Fibroblast of skin of back (primary cell): ENCODE results near the gene RIOK1.

Experiments
- DNase-seq: peaks from one replicate; pipeline ENCODE4 v3.0.0-alpha.2; 2013

RIOK1 gene

DNA sequence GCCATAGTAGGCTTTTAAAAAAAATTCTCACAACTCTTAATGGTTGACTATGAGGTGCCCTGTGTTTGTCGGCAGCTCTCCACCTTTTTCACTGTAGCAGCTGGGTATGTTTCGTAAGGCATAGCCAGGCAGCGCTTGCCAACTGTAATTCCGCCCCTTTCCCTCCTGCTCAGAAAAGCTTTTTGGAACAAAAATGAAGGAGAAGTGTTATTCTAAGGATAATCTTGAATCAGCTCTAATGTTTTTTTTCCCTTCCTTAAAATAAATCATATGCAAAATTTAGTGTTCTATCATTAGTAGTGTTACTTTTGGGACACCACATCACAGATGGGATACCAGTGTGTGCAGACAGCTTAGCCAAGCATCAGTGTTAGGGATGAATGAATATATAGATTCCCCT is 21.2 kb downstream of the RIOK1 start:
- DNase-seq, result no peak

DNA sequence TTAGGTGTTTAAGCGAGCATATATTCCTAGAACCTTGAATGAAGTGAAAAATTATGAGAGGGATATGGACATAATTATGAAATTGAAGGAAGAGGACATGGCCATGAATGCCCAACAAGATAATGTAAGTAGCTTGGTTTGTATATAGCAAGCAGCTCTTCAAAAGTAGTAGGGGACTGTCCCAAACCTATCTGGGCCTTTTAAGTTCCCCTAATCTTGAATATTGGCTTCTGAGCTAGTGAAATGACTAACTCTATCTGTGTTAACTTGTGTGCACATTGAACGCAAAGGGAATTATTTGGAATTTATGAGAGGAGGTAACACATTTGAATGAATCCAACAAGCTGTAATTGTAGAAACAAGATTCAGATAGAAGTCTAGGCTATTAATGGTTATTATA is 21.7 kb downstream of the RIOK1 start:
- DNase-seq, result no peak

DNA sequence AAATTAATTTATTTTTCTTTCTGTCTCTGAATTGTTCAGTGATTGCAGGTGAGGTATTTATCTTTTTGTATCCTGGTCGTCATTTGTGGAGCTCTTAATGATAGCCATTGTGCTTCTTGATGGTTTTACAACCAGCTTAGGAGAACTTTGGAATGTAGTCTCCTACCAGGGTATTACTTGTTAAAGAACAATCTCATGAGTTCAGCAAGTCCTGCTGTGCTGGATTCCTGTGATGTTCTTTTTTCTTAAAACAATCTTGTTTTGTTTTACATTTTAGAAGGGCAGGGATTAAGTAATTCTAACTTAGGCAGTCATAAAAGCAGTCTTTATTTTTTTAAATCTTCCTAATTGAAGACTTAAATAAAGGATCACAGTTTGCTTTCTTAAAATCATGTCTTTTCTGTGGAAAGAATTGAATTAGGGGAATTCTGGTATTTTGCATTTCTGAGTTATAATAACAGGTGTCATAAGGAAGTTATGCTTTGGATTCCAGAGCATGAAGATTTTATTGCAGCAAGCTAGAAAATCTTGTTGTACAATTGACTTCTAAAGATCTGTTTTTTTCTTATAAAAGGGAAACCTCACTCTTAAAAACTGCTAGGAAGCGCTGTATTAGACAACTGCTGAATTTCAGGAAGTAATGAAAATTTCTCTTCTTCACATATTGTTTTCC is 23.7 kb downstream of the RIOK1 start:
- DNase-seq, result peak; percentile 16

DNA sequence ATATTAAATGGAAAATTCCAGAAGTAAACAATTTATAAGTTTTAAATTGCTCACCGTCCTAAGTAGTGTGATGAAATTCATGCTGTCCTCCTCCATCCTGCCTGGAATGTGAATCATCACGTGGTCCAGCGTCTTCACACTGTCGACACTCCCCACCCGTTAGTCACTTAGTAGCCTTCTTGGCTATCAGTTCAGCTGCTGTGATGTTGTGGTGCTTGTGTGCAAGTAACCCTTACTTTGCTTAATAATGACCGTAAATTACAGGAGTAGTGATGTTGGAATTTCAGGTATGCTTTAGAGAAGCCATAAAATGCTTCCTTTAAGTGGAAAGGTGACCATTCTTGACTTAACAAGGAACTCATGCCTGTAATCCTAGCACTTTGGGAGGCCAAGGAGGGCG is 25.2 kb downstream of the RIOK1 start:
- peak; percentile 26 for DNase-seq

DNA sequence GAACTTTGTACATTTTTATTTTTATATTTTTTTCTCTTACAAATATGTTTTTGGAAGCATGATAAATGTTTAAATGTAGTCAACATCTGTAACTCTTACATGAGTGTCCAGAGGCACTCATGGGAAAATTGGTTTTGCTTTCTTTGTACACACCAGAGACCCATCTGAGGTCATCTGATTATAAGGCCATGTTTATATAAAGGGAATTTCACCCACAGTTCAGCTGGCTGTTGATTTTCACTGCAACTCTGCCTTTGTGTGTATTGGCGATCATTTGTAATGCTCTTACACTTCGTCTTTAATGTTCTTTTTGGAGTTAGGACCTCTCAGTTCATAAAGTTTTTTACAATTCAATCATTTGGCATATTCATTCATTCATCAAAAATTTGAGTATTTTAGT is 28.1 kb downstream of the RIOK1 start:
- DNase-seq, result no peak

DNA sequence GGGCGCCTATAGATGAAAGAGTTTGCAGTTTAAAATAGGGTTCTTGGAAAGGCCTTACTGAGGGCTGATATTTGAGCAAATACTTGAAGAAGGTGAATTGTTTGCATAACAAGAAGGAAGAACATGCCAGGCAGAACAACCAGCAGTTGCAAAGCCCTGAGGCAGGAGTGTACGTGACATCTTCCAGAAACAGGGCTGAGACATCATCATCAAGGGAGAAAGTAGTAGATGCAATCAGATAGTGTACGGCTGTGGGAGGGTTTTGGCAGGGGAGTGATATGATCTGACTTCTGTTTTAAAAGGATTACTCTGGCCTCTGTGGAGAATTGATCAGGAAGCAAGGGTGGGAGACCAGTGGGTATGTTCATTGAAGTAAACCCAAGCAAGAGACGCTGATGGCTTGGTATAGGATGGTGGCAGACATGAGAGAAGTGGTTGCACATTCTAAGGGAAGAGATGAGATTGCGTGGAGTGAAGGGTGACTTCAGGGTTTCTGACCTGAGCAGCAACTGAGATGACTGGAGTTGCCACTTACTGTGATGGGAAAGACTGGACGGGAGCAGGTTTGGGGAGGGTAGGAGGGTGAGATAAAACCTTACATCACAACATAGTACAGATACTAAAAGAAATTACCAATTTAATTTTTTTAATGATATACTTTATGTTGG is 28.8 kb downstream of the RIOK1 start:
- DNase-seq, result no peak

DNA sequence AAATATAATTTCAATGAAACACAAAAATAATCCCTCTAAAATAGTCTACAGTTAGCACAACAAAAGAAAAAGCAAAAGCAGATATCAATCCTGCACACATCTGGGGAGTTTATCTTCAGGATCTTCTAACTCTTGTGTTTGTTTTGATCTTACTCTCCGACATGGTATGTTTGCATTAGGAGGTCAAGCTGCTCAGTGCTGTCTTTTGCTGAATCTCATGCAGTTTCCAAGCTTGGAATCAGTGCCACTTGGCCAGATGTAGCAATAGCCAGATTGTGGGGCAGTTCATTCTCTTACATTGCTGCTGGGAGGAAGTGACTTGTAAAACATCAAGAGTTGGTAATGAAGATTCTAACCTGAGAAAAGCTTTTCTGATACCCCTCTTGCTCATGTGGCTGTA is 29.5 kb downstream of the RIOK1 start:
- DNase-seq, result no peak

DNA sequence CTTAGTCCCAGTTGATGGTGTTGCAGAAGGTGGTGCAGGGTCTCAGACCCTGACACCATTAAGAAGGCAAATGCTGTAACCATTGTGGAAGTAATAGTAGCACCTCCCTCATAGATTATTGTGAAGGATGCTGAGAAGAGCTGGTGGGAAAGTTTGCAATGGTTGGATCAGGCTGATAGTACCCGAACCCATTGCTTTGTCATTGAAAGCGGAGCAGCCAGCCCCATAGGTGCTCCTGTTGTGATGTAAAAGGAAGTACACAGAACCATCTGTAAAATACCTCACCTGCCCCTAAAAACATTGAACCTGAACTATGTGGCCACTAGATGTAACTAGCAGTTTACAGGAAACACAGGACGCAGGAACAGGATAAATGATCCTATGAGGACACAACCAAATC is 31.5 kb downstream of the RIOK1 start:
- no peak for DNase-seq

DNA sequence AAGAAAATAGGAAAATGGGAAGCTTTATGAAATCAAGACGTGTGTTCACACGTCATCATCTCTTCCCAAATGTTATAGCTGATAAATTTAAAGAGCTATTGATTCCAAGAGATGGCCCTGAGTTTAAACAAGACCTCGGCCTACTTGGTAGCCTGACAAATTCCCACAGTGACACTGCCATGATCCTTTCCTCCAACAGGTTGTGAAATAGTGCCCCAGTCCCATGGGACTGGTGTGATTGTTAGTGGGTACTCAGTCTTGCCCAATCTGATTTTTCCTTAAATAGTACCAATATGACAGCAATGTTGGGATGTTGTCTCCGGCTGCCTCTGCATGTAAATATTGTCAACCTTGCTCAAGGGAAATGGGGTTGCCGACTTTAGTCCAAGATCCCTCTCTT is 34.5 kb downstream of the RIOK1 start:
- DNase-seq, result no peak

DNA sequence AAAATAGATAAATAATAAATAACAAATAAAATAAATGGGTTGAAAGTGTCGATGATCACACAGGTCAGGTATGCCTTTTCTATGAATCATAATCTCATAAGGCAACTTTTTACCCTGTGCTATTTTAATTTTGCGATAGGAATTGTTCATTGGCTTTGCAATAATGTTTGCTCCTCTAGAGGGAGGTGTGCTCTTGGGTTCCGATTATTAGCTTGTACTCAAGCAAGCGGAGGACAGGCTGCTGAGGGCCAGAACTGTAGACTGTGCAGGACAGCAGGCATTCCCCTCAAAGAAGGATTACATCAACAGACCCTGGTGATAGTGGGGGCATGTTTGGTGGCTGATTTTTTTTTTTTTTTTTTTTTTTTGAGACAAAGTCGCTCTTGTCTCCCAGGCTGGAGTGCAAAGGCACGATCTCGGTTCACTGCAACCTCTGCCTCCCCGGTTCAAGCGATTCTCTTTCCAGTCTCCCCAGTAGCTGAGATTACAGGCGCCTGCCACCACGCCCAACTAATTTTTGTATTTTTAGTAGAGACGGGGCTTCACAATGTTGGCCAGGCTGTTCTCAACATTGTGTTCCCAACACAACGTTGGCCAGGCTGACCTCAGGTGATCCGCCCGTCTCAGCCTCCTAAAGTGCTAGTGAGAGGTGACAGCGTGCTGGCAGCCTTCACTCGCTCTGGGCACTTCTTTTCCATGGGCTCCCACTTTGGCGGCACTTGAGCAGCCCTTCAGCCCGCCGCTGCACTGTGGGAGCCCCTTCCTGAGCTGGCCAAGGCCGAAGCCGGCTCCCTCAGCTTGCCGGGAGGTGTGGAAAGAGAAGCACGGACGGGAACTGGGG is 35.6 kb downstream of the RIOK1 start:
- DNase-seq, result peak; percentile 74

DNA sequence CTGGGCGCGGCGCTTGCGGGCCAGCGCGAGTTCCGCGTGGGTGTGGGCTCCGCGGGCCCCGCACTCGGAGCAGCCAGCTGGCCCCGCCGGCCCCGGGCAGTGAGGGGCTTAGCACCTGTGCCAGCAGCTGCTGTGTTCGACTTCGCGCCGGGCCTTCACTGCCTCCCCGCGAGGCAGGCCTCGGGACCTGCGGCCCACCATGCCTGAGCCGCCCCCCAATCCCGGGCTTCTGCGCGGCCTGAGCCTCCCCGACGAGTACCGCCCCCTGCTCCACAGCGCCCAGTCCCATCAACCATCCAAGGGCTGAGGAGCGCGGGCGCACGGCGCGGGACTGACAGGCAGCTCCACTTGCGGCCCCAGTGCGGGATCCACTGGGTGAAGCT is 36.2 kb downstream of the RIOK1 start:
- DNase-seq, result no peak

DNA sequence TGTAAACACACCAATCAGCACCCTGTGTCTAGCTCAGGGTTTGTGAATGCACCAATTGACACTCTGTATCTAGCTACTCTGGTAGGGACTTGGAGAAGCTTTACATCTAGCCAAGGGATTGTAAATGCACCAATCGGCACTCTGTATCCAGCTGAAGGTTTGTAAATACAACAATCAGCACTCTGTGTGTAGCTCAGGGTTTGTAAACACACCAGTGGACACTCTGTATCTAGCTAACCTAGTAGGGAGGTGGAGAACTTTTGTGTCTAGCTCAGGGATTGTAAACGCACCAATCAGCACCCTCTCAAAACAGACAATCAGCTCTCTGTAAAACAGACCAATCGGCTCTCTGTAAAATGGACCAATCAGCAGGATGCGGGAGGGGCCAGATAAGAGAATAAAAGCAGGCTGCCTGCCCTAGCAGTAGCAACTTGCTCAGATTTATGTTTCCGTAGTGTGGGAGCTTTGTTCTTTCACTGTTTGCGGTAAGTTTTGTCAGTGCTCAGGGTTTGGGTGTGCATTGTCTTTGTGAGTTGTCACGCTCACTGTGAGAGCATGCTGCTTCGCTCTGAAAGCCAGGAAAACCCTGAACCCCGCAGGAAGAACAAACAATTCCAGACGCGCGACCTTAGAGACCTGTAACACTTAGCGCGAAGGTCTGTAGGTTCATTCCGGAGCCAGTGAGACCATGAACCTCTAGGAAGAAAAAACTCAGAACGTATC is 37.0 kb downstream of the RIOK1 start:
- no peak for DNase-seq

DNA sequence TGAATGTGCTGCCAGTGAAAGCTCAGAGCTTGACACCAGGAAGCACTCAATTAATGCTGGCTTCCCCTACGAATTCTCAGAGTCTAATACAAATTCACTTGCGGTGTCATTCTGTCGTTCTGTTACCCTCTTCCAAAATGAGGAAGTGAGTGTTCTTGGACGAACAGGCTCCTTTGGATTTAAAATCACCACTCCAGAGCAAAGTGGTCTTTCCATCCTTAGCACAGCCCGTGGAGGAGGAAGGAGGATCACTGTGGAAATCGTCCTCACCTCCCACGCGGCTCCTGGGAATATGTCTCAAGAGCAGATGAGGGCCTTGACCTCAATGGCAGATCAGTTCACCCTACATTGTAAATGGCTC is 41.7 kb downstream of the RIOK1 start:
- no peak for DNase-seq

DNA sequence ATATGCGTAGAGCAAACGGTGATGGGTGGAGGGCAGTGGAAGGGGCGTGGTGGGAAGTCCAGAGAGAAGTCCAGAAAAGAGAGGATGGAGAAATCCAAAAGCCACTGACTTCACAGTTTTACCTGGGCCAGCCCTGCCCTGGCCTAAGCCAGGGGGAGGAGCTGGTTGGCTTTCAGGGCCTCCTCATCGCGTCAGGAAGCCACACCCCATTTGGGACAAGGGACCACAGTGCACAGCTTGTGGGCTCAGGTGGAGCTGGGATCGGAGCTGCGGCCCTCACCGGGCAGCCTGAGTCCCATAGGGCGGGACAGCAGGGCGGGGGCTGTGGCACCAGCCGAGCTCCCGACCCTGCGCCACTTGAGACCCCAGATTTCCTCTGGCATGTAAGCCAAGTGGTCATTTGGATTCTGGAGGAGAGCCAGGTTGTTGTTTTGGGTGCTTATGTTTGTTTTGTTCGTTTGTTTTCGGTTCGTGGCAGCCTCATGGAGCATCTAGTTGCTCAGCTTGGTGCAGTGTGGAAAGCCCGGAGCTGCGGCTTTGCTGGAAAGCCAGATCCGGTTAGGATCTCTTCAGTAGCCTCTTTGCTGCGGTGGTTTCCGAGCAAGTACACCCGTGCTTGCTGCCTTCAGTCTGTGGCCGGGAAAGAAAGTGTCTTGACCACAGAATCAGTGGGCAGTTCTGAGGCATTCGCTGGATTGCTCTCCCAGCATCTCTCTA is 42.2 kb downstream of the RIOK1 start:
- DNase-seq, result no peak

DNA sequence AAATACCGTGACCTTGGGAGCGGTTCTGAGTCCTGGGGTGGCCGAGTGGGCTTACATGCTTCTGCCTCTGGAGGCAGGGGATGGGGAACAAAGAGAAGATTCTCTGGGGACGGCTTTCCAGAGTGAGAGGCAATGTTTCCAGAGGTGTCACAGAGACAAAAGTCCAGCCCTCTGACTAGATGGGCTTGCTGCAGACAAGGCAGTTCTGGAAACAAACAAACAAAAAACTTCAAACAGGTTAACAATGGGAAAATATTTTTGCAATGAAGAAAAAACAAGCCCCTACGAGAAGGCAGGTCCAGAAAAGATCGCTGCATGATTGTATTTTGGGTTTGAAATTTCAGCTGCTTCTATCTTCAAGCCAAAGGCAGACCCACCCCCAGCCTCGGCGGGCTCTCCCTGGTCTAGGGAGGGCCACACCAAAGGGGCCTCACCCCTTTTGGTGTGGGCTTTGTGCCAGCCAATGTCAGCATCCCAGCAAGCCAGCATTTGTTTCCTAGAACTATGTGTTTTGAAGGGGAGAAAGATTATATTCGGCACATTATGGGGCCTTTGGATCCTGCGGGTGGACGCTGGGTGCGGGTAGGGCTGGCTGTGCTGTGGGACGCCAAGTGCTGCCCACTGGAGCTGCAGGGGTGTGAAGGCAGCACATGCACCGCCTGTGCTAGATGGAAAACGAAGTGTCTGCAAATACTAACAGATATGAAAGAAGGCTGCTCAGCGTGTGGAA is 42.9 kb downstream of the RIOK1 start:
- no peak for DNase-seq

DNA sequence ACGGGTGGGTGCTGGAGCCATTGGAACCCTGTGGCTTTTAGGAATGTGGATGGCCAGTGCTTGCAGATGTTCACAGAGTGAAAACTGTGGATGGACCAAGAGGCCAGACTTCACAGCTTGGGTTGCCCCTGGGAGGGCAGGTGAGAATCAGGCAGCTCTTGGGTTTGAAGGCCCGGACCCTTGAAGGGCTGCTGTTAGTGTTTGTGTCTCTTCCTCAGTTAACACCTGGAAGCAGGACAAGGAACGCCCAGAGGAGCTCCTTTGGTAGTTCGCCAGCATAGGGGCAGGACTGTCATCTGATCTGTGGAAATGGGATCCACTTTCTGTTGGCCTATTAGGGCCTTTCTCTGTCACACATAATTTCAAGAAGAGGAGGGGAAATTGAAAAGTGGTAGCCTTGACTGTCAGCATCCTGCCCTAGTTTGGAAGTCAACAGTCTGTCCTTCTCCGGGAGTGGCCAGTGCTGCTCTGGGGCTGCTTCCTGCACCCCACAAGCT is 43.6 kb downstream of the RIOK1 start:
- DNase-seq, result peak; percentile 36

DNA sequence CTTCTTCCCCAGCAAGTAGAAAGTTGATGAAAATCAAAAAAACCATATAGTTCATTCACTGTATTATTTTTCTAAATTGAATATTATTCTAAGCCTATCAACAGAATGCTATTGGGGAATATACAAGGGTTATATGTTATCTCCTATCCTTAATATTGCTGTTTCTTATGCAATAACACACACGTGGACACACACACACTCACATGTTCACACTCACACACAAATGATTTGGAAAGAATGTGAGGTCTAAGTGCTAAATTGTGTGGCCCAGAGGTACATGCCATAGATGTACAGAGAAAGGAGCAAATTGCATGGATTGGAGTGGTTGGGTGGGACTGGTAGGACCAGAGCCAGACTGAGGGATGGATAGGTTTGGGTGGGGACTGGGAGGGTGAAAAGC is 45.1 kb downstream of the RIOK1 start:
- DNase-seq, result no peak

DNA sequence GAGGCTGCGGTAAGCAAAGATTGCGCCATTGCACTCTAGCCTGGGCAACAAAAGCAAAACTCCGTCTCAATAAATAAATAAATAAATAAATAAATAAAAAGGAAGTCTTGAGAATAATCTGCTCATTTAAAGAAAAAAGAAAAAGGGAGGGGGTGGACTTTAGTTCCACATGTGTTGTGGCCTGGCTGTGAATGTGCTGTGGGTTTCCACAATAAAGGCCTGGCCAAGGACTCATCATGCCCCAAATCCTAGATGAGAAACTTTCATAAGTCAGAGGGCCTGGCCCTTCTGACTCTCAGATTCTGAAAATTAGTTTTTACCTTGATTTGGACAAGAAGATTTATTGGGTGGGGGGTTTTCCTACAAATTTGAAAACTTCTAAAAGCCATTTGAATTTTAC is 48.4 kb downstream of the RIOK1 start:
- DNase-seq, result no peak

DNA sequence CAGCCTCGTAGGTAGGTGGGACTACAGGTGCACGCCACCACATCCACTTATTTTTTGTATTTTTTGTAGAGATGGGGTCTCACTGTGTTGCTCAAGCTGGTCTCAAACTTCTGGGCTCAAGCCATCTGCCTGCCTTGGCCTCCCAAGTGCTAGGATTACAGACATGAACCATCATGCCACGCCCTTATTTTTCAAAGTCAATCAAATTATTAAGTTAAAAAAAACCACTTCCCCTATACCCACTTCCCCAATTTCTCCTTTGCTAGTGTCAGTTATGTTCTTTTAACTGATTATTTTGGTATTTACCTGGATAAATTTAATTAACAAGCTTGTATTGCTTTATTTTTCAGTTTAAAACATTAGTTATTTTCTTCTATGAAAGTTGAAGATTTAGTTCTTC is 49.6 kb downstream of the RIOK1 start:
- DNase-seq, result no peak

DNA sequence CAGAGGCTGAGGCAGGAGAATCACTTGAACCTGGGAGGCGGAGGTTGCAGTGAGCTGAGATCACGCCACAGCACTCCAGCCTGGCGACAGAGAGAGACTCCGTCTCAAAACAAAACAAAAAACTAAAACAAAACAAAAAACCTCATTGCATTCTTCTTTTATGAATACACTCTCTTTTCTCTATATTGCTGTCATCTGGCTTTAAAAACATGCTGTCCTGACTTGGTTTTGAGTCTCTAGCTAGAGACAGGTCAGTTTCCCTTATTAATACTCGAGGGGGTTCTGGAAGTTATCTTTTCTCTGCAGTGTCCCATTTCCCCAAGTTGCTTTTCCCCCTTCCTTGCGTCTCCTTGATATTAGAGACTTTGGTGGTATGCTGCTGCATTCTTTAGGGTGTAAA is 50.9 kb downstream of the RIOK1 start:
- peak; percentile 84 for DNase-seq

DNA sequence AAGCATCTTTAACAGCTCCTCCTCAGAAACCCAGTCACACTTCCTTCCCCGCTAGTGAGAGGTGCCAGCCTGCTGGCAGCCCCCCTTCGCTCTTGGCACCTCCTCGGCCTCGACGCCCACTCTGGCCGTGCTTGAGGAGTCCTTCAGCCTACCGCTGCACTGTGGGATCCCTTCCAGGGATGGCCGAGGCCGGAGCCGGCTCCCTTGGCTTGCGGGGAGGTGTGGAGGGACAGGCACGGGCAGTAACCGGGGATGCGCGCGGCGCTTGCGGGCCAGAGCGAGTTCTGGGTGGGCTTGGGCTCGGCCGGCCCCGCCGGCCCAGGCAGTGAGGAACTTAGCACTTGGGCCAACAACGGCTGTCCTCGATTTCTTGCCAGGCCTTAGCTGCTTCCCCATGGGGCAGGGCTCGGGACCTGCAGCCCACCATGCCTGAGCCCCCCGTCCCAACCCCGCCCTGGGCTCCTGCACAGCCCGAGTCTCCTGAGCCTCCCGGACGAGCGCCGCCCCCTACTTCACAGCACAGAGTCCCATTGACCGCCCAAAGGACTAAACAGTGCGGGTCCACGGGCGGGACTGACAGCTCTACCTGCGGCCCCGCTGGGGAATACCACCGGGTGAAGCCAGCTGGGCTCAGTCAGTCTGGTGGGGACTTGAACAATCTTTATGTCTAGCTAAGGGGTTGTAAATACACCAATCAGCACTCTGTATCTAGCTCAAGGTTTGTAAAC is 51.6 kb downstream of the RIOK1 start:
- no peak for DNase-seq
